C4-2B (cell line): ENCODE results near the gene DLG2.

Source experiments
- ZFX ChIP-seq: fragments of 450-650 bp; IDR thresholded peaks from 2 replicates; pipeline ENCODE4 v1.6.1; 2017
- TF ChIP-seq, protein P1 (sequence below): fragments of 450-650 bp; conservative IDR thresholded peaks from 2 replicates; pipeline ENCODE4 v1.5.1; 2017; ENCODE audit warnings: mild to moderate bottlenecking

DNA sequence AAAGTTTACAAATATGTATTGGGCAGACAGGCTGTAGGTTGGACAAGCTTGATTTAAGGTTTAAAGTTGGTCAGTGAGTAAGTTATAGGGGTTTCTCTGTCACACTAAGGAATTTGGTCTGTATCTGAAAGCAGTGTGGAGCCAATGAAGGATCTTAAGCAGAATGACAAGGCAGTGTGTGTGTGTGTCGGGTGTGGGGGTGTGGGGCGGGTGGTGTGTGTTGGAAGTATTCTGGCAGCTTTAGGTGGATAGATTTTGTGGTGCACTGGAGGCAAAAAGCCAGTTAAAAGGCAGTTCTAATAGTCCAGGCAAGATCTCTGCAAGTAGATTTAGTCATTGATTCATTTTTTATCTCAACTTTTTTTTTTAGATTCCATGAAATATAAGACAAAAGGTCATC, 1334.2 kb downstream of the DLG2 start:
- TF ChIP-seq, protein P1, sequence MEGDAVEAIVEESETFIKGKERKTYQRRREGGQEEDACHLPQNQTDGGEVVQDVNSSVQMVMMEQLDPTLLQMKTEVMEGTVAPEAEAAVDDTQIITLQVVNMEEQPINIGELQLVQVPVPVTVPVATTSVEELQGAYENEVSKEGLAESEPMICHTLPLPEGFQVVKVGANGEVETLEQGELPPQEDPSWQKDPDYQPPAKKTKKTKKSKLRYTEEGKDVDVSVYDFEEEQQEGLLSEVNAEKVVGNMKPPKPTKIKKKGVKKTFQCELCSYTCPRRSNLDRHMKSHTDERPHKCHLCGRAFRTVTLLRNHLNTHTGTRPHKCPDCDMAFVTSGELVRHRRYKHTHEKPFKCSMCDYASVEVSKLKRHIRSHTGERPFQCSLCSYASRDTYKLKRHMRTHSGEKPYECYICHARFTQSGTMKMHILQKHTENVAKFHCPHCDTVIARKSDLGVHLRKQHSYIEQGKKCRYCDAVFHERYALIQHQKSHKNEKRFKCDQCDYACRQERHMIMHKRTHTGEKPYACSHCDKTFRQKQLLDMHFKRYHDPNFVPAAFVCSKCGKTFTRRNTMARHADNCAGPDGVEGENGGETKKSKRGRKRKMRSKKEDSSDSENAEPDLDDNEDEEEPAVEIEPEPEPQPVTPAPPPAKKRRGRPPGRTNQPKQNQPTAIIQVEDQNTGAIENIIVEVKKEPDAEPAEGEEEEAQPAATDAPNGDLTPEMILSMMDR: no peak
- no peak for TF ChIP-seq ZFX
